HEK293T (cell line): ENCODE results near the gene VPS37C.
"Not testable (repeated sequence)": the region's sequence is repeated elsewhere in the genome, so short reads cannot be mapped to it uniquely, and the experiment has no call there.

Source experiments
- ELF4 ChIP-seq: fragments of 450-650 bp; IDR thresholded peaks from 2 replicates; pipeline ENCODE4 v1.6.1; 2017; ENCODE audit warnings: antibody characterized with exemption
- SUZ12 ChIP-seq: fragments of 450-650 bp; IDR thresholded peaks from 2 replicates; pipeline ENCODE4 v1.6.1; 2016; ENCODE audit warnings: mild to moderate bottlenecking

DNA sequence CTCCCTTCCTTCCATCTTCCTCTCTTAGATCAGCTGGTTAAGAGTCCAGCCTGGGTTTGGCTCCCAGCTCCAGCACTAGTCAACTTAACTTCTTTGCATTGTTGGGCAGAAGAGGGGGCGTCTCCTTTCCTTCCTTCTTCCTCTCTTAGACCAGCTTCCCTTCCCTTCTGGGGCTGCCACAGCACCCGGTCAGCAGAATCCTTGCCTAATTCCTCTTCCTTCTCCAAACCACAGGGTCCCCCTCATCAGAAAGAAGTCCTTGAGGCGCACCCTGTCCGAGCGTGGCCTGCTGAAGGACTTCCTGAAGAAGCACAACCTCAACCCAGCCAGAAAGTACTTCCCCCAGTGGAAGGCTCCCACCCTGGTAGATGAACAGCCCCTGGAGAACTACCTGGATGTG, 42.6 kb upstream of the VPS37C start:
- TF ChIP-seq ELF4, SUZ12: not testable (repeated sequence)
